Kidney (tissue), 14 donors: ENCODE data around the gene STAG1. TPM values are rescaled to one million over a fixed set of nuclear protein-coding genes. Genes with fewer than 3 reads are reported as not detected.
A peak's percentile ranks its signal among the peaks of the same experiment; 100 is the strongest.

Experiments used
- DNase-seq, 5 donors: peaks; one replicate each; pipeline ENCODE4 v3.0.0-alpha.2; 2013 to 2020
- FAIRE-seq: peaks from 2 replicates; lab custom pipeline; 2012; peaks lifted over from hg19 to GRCh38; lab: Jason Lieb, UNC
- H3K27ac ChIP-seq, 2 donors: one replicate each; pipeline ENCODE4 v1.7.0; 2013; ENCODE audit warnings: low read depth in 2 of 2, low read length in 2 of 2, inconsistent platforms in 1 of 2
- H3K27me3 ChIP-seq: one replicate; pipeline ENCODE4 v1.7.1; 2013; ENCODE audit warnings: low read length, inconsistent platforms; ENCODE audit not compliant: control insufficient read depth, insufficient read depth
- H3K36me3 ChIP-seq, 3 donors: one replicate each; pipeline versions ENCODE4 v1.7.0 to v1.7.1; 2013; ENCODE audit warnings: low read length in 3 of 3, control low read depth in 1 of 3, inconsistent platforms in 1 of 3; ENCODE audit not compliant: insufficient read depth in 3 of 3, control insufficient read depth in 2 of 3
- H3K4me1 ChIP-seq, 3 donors: one replicate each; pipeline versions ENCODE4 v1.7.0 to v1.7.1; 2013; ENCODE audit warnings: low read length in 3 of 3, inconsistent platforms in 1 of 3, low read depth in 1 of 3; ENCODE audit not compliant: control insufficient read depth in 2 of 3, insufficient read depth in 2 of 3
- H3K4me3 ChIP-seq, 3 donors: one replicate each; pipeline versions ENCODE4 v1.7.0 to v1.8.1; 2013; ENCODE audit warnings: low read length in 3 of 3, control low read depth in 1 of 3, inconsistent platforms in 1 of 3
- H3K9ac ChIP-seq, 3 donors: one replicate each; pipeline versions ENCODE4 v1.7.0 to v1.7.1; 2013; ENCODE audit warnings: low read length in 3 of 3, control low read depth in 1 of 3, inconsistent platforms in 1 of 3
- H3K9me3 ChIP-seq, 3 donors: one replicate each; pipeline versions ENCODE4 v1.7.0 to v1.7.1; 2013; ENCODE audit warnings: low read length in 3 of 3, control low read depth in 1 of 3, inconsistent platforms in 1 of 3; ENCODE audit not compliant: control insufficient read depth in 2 of 3, insufficient read depth in 1 of 3
- CTCF ChIP-seq: IDR thresholded peaks from 3 replicates; pipeline ENCODE4 v1.5.1; 2012; ENCODE audit warnings: mild to moderate bottlenecking, moderate library complexity, borderline replicate concordance; ENCODE audit not compliant: insufficient read depth; ENCODE audit errors: extremely low read depth
- intact Hi-C: fragments of 100-400 bp; cut with DNase I; formaldehyde crosslinking; loops from one replicate; pipeline ENCODE4 v1.11.1; 2022
- polyA plus RNA-seq: library from polyadenylated mRNA; stranded (reverse); fragments of 350-450 nt; fragmentation: Illumina TruSeq; extraction: RNeasy Lipid Tissue Mini Kit (QIAGEN cat#74804); gene quantifications from one replicate; pipeline ENCODE4 v1.2.3, GENCODE V29; 2014; ENCODE audit warnings: low read depth, low replicate concordance; ENCODE audit not compliant: insufficient read depth
- total RNA-seq: library from RNA; stranded (reverse); fragmentation: NEBNext Ultra II Directional; extraction: Animal tissue kit (Norgen Biotek cat#: 25700); gene quantifications from one replicate; pipeline ENCODE4 v1.2.1, GENCODE V29; 2021
- donor health status: control.
- donor health status: control.
- donor health status: control.
- donor health status: control.
- donor health status: control.
- donor health status: DM: yes; HTN: yes; CAD: no.
- donor health status: Normal renal cell carcinoma (clear cell type).

Gene STAG1
- total and polyA plus RNA-seq, 2 donors from 2014 or later: 7.8 to 49.9 TPM

- Histone ChIP-seq H3K9me3 (no peaks in the 10 kb centered on the region), H3K27me3 (no peaks in the 10 kb centered on the region), H3K9ac (no peak overlapping the region), H3K4me1 (peaks cover 0 to 6% (median 6%) of the 10 kb centered on the region in 3 donors), H3K4me3 (no peak overlapping the region), H3K27ac (no peak overlapping the region), H3K36me3 (no peaks in the 10 kb centered on the region)
- DNase-seq: no peak
- FAIRE-seq: no peak
- intact Hi-C loops: no loop called here
- TF ChIP-seq CTCF: no peak
Measured at GRCh38 chr3:136783708-136784191, 31.6 kb upstream of the STAG1 start.

GRCh38 chr3:136780741-136781140, 28.6 kb upstream of the STAG1 start:
- Histone ChIP-seq H3K9me3 (no peaks in the 10 kb centered on the region), H3K9ac (no peak overlapping the region), H3K4me3 (no peak overlapping the region), H3K4me1 (no peaks in the 10 kb centered on the region), H3K36me3 (no peaks in the 10 kb centered on the region), H3K27me3 (no peaks in the 10 kb centered on the region), H3K27ac (no peak overlapping the region)
- no peak for TF ChIP-seq CTCF
- intact Hi-C loops: no loop called here
- FAIRE-seq: no peak
- DNase-seq: peak in 2 of 5 donors; percentile 4 to 69

- TF ChIP-seq CTCF: no peak
- H3K36me3 ChIP-seq: no peaks in the 10 kb centered on the region
- H3K27ac ChIP-seq: no peak overlapping the region
- no peaks in the 10 kb centered on the region for H3K27me3 ChIP-seq
- H3K4me3 ChIP-seq: no peak overlapping the region
- DNase-seq: no peak
- intact Hi-C loops: no loop called here
- H3K9me3 ChIP-seq: no peaks in the 10 kb centered on the region
- H3K9ac ChIP-seq: no peak overlapping the region
- H3K4me1 ChIP-seq: no peaks in the 10 kb centered on the region
- no peak for FAIRE-seq
Measured at GRCh38 chr3:136778865-136779264, 26.7 kb upstream of the STAG1 start.

- H3K4me3 ChIP-seq: no peak overlapping the region
- intact Hi-C loops: no loop called here
- no peaks in the 10 kb centered on the region for H3K27me3 ChIP-seq
- no peak for TF ChIP-seq CTCF
- no peak for FAIRE-seq
- no peak for DNase-seq
- H3K36me3 ChIP-seq: no peaks in the 10 kb centered on the region
- H3K27ac ChIP-seq: no peak overlapping the region
- H3K4me1 ChIP-seq: no peaks in the 10 kb centered on the region
- no peaks in the 10 kb centered on the region for H3K9me3 ChIP-seq
- H3K9ac ChIP-seq: no peak overlapping the region
Measured at GRCh38 chr3:136772709-136773108, 20.5 kb upstream of the STAG1 start.
